Naive thymus-derived CD8-positive, alpha-beta T cell (primary cell): ENCODE results near the gene GLRA3. TPM values are rescaled to one million over a fixed set of nuclear protein-coding genes. Genes with fewer than 3 reads are reported as not detected.
"Not testable (repeated sequence)": the region's sequence is repeated elsewhere in the genome, so short reads cannot be mapped to it uniquely, and the experiment has no call there.

Experiments used
- ATAC-seq, 2 donors: fragments of 150-1000 bp; cut with Tn5 transposase in 1 of 2; sonication (Bioruptor Pico), chemical (Tn5 transposase) in 1 of 2; 1 replicate in 1 of 2; 2 replicates in 1 of 2; pipeline ENCODE4 v1.10.0; 2021; ENCODE audit warnings: mild to moderate bottlenecking in 2 of 2, moderate library complexity in 2 of 2
- POLR2A ChIA-PET: fragments of 350-600 bp; sonication (Branson Sonifier 250); formaldehyde crosslinking; loops from one replicate; lab custom pipeline; 2021; ENCODE audit warnings: antibody characterized with exemption; lab: Charles Lee
- DNase-seq, 10 donors: peaks; one replicate each; pipeline versions ENCODE4 v3.0.0 to v3.0.0-alpha.2; 2020 to 2022
- H3K27ac Mint-ChIP-seq, 10 donors: one replicate each; pipeline ENCODE4 v1.8.0; 2020 to 2022; ENCODE audit warnings: mild to moderate bottlenecking in 10 of 10, mixed read lengths in 10 of 10, moderate library complexity in 4 of 10, inconsistent platforms in 1 of 10
- H3K27me3 Mint-ChIP-seq, 5 donors: one replicate each; pipeline ENCODE4 v1.8.0; 2021 to 2022; ENCODE audit warnings: mixed read lengths in 5 of 5
- H3K36me3 Mint-ChIP-seq, 3 donors: one replicate each; pipeline ENCODE4 v1.8.0; 2020 to 2022; ENCODE audit warnings: mixed read lengths in 3 of 3, mild to moderate bottlenecking in 2 of 3, inconsistent platforms in 1 of 3
- H3K4me1 Mint-ChIP-seq, 4 donors: one replicate each; pipeline ENCODE4 v1.8.0; 2021 to 2022; ENCODE audit warnings: mixed read lengths in 4 of 4
- H3K4me3 Mint-ChIP-seq, 10 donors: one replicate each; pipeline ENCODE4 v1.8.0; 2020 to 2022; ENCODE audit warnings: mild to moderate bottlenecking in 10 of 10, mixed read lengths in 10 of 10, moderate library complexity in 6 of 10, inconsistent platforms in 1 of 10
- H3K9me3 Mint-ChIP-seq, 9 donors: one replicate each; pipeline ENCODE4 v1.8.0; 2020 to 2022; ENCODE audit warnings: mixed read lengths in 9 of 9, mild to moderate bottlenecking in 3 of 9, inconsistent platforms in 1 of 9, moderate library complexity in 1 of 9
- polyA plus RNA-seq, 3 donors: library from polyadenylated mRNA; unstranded; fragments of 300-500 nt; fragmentation: Illumina TruSeq; gene quantifications; one replicate each; pipeline ENCODE4 v1.2.3, GENCODE V29; 2021
- total RNA-seq, 8 experiments: library from RNA in 2 of 8; stranded (reverse) in 2 of 8; gene quantifications; one replicate each; pipeline ENCODE4 v1.2.3 and lab custom pipeline; 2021 to 2026

The GLRA3 gene
- total and polyA plus RNA-seq, 5 experiments from 2014 or later: not detected

DNA sequence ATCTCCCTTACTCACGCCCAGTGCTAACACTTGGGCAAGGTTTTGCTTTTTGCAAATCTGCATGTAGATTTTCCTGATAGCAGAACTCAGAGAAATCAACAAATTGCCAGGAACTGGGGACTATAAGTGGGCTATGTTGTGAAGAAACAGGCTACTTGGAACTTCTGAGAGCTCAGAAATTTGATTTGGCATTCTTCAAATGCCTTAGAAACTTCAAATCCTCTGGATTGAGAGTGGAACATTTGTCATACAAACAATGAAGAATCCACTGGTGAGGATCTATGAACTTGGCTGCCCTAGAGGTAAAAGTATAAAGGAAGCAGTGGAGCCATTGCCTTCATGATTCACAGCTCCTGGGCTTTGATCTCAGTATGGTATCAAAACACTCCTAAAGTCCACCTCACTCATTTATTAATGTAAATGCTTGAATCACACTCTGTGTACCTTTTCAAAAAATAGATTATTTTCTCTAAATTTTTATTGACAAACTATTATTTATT is 126.0 kb downstream of the GLRA3 start:
- H3K4me3 Mint-ChIP-seq: no peak overlapping the region
- peaks cover 0 to 15% (median 2%) of the 10 kb centered on the region in 5 donors for H3K27me3 Mint-ChIP-seq
- no peaks in the 10 kb centered on the region for H3K4me1 Mint-ChIP-seq
- peaks cover 0 to 2% (median 0%) of the 10 kb centered on the region in 9 donors for H3K9me3 Mint-ChIP-seq
- DNase-seq: no peak
- POLR2A ChIA-PET: no interaction called here
- H3K27ac Mint-ChIP-seq: no peak overlapping the region
- no peaks in the 10 kb centered on the region for H3K36me3 Mint-ChIP-seq
- ATAC-seq: no peak

DNA sequence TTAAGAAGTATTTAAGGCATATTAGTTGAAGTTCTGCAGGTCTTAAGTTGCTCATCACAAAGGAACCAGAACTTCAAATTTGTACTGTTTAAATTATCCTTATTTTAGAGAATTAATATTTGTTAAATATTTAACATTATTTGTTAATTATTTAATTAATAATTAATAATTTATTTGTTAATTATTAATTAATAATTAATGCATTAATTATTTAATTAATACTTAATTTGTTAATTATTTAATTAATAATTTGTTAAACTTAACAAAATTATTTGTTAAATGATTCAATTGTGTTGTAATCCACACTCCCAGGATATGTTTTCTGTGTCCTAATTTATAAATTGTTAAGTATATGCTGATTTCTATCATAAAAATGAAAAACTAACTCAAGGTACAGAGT is 129.4 kb downstream of the GLRA3 start:
- ATAC-seq (no peak), DNase-seq (no peak)
- H3K36me3 Mint-ChIP-seq: no peaks in the 10 kb centered on the region
- H3K27me3 Mint-ChIP-seq: peaks cover 0 to 24% (median 2%) of the 10 kb centered on the region in 5 donors
- peaks cover 0 to 2% (median 0%) of the 10 kb centered on the region in 9 donors for H3K9me3 Mint-ChIP-seq
- H3K4me3 Mint-ChIP-seq: no peak overlapping the region
- POLR2A ChIA-PET: no interaction called here
- H3K4me1 Mint-ChIP-seq: no peaks in the 10 kb centered on the region
- H3K27ac Mint-ChIP-seq: no peak overlapping the region

DNA sequence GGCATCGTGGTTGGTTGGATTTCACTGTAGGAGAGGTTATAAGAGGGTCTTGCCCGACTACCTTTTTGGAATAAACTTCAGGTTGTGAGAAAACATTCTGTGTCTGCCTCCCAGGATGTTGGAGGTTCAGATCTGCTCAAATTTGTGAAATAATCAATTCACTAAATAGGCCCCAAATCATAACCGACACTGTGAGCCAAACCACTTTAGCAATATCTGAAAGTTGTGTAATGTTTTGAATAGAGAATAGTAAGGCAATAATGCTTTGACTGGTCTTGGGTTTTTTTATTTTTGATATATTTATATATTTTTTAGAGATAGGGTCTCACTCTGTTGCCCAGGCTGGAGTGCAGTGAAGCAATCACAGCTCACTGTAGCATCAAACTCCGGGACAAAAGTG is 131.2 kb downstream of the GLRA3 start:
- POLR2A ChIA-PET: no interaction called here
- no peaks in the 10 kb centered on the region for H3K36me3 Mint-ChIP-seq
- H3K27me3 Mint-ChIP-seq: peaks cover 6 to 33% (median 11%) of the 10 kb centered on the region in 5 donors
- no peak for DNase-seq
- no peak for ATAC-seq
- H3K4me3 Mint-ChIP-seq: no peak overlapping the region
- peaks cover 0 to 8% (median 0%) of the 10 kb centered on the region in 9 donors for H3K9me3 Mint-ChIP-seq
- no peaks in the 10 kb centered on the region for H3K4me1 Mint-ChIP-seq
- no peak overlapping the region for H3K27ac Mint-ChIP-seq

DNA sequence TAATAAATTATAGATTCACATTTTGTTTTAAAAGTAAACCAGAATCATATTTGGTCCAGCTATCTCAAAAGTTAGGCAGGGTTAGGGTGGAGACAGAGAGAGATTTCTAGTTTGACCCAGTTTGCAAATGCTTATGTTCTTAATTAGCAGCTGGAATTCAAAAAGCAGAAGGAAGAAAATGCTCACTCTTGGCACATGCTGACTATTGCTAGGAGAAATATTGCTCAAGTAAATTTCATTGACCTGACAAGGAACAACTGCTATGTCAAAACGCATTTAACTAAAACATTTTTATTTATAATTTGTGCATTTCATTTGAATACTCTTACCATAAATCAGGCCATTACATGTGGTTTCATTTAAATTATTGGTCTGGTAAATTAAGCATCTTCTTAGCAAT is 131.8 kb downstream of the GLRA3 start:
- H3K4me1 Mint-ChIP-seq: no peaks in the 10 kb centered on the region
- H3K9me3 Mint-ChIP-seq: peaks cover 0 to 8% (median 0%) of the 10 kb centered on the region in 9 donors
- no peak overlapping the region for H3K27ac Mint-ChIP-seq
- H3K27me3 Mint-ChIP-seq: peaks cover 6 to 33% (median 11%) of the 10 kb centered on the region in 5 donors
- ATAC-seq (no peak), DNase-seq (no peak)
- no peak overlapping the region for H3K4me3 Mint-ChIP-seq
- POLR2A ChIA-PET: no interaction called here
- H3K36me3 Mint-ChIP-seq: no peaks in the 10 kb centered on the region

DNA sequence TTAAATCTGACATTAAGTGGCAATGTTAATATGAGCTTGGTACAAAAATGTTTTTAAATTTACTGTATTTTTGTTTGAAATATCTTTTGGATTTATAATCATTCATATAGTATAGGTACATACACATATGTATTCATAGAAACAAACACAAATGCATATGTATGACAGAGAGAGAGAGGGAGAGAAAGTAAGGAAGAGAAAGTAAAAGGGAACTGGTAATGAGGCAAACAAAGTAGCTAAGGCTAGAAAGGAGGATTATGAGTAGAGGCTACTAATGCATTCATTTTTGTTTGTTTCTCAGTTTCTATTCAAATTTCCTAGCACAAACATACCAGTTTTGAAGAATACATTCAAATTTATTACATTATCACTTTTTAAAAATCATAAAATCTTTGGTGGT is 132.4 kb downstream of the GLRA3 start:
- no peak for ATAC-seq
- Mint-ChIP-seq H3K4me3 (no peak overlapping the region), H3K27ac (no peak overlapping the region), H3K9me3 (peaks cover 0 to 8% (median 0%) of the 10 kb centered on the region in 9 donors), H3K36me3 (no peaks in the 10 kb centered on the region), H3K4me1 (no peaks in the 10 kb centered on the region), H3K27me3 (peaks cover 6 to 29% (median 9%) of the 10 kb centered on the region in 5 donors)
- no peak for DNase-seq
- POLR2A ChIA-PET: no interaction called here

DNA sequence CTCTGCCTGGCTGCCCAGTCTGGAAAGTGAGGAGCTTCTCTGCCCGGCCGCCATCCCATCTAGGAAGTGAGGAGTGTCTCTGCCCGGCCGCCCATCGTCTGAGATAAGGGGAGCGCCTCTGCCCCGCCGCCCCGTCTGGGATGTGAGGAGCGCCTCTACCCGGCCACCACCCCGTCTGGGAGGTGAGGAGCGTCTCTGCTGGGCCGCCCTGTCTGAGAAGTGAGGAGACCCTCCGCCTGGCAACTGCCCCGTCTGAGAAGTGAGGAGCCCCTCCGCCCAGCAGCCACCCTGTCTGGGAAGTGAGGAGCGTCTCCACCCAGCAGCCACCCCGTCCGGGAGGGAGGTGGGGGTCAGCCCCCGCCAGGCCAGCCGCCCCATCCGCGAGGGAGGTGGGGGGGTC is 137.2 kb downstream of the GLRA3 start:
- H3K4me3 Mint-ChIP-seq, H3K4me1 Mint-ChIP-seq, ATAC-seq, POLR2A ChIA-PET, DNase-seq, H3K27ac Mint-ChIP-seq: not testable (repeated sequence)
- peaks cover 7 to 26% (median 10%) of the 10 kb centered on the region in 9 donors for H3K9me3 Mint-ChIP-seq
- peaks cover 0 to 12% (median 0%) of the 10 kb centered on the region in 3 donors for H3K36me3 Mint-ChIP-seq
- H3K27me3 Mint-ChIP-seq: peaks cover 6 to 26% (median 9%) of the 10 kb centered on the region in 5 donors

DNA sequence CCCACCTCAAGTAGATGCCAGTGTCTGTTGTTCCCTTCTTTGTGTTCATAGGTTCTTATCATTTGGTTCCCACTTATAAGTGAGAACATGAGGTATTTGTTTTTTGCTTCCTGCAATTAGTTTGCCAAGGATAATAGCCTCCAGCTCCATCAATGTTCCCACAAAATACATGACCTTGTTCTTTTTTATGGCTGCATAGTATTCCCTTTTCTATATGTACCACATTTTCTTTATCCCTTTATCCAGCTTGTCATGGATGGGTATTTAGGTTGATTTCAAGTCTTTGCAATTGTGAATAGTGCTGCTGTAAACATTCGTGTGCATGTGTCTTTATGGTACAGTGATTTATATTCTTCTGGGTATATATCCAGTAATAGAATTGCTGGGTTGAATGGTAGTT is 138.4 kb downstream of the GLRA3 start:
- Mint-ChIP-seq H3K27me3 (peaks cover 6 to 26% (median 9%) of the 10 kb centered on the region in 5 donors), H3K36me3 (peaks cover 0 to 12% (median 0%) of the 10 kb centered on the region in 3 donors), H3K27ac (no peak overlapping the region), H3K4me1 (no peaks in the 10 kb centered on the region), H3K4me3 (no peak overlapping the region), H3K9me3 (peaks cover 7 to 26% (median 10%) of the 10 kb centered on the region in 9 donors)
- no peak for DNase-seq
- ATAC-seq: no peak
- POLR2A ChIA-PET: no interaction called here

DNA sequence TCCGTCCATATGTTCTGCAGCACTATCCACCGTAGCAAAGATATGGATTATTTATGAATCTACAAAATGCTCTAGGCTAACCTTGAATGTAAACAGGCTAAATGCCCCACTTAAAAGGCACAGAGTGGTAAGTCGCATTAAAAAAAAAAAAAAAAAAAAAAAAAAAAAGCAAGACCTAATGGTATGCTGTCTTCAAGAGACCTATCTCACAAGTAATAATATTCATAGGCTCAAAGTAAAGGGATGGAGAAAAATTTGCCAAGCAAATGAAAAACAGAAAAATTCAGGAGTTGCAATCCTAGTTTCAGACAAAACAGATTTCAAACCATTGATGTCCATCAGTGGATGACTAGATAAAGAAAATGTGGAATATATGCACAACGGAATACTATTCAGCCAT is 139.4 kb downstream of the GLRA3 start:
- DNase-seq (no peak), ATAC-seq (no peak)
- no peak overlapping the region for H3K27ac Mint-ChIP-seq
- peaks cover 7 to 26% (median 10%) of the 10 kb centered on the region in 9 donors for H3K9me3 Mint-ChIP-seq
- peaks cover 4 to 22% (median 9%) of the 10 kb centered on the region in 5 donors for H3K27me3 Mint-ChIP-seq
- no peaks in the 10 kb centered on the region for H3K4me1 Mint-ChIP-seq
- peaks cover 0 to 12% (median 0%) of the 10 kb centered on the region in 3 donors for H3K36me3 Mint-ChIP-seq
- no peak overlapping the region for H3K4me3 Mint-ChIP-seq
- POLR2A ChIA-PET: no interaction called here

DNA sequence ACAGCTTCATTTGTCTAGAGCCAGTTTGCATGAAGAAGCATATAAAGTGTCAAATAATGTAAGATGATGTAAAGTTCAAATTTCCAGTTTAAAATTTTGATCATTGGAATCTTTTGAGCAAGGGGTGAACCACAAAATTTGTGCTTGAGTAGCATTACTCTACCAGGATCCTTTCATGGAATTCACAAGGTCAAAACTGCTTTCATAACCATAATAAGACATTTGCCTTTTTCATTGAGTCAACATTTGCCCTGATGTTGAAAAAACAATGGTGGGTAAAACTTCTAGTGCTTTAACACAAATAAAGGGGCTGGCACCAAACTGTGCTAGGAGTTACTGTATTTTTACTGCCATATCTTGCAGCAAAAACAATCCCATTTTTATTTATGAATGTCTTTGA is 142.2 kb downstream of the GLRA3 start:
- DNase-seq (no peak), ATAC-seq (no peak)
- POLR2A ChIA-PET: no interaction called here
- H3K27me3 Mint-ChIP-seq: peaks cover 0 to 7% (median 0%) of the 10 kb centered on the region in 5 donors
- peaks cover 0 to 12% (median 0%) of the 10 kb centered on the region in 3 donors for H3K36me3 Mint-ChIP-seq
- H3K27ac Mint-ChIP-seq: no peak overlapping the region
- peaks cover 7 to 25% (median 11%) of the 10 kb centered on the region in 9 donors for H3K9me3 Mint-ChIP-seq
- no peaks in the 10 kb centered on the region for H3K4me1 Mint-ChIP-seq
- no peak overlapping the region for H3K4me3 Mint-ChIP-seq

DNA sequence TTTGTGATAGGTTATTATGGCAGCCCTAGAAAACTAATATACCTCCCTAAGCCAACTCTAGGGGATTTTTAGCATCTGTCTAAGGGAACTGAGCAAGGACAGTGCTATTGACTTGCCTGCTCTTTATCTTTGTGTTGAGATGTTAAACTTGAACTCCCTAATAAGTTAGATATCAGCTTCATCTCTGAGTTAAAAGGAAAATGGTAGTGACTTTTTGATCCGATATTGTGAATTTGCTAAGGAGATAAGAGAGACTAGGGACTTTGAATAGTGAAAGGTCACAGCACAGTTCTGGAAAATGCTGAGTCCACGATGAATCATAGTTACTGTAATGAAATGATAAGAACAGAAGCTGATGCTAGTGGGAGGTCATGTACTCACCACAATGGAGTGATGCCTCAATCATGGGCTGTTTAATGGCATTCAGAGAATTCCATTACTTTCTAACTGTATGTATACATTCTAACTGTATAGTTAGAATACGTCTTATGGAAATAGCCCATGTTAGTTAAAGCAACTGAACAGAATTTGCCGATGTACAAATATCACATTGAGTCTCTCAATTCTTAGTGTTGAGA is 147.2 kb downstream of the GLRA3 start:
- H3K9me3 Mint-ChIP-seq: peaks cover 0 to 2% (median 0%) of the 10 kb centered on the region in 9 donors
- no peak for DNase-seq

DNA sequence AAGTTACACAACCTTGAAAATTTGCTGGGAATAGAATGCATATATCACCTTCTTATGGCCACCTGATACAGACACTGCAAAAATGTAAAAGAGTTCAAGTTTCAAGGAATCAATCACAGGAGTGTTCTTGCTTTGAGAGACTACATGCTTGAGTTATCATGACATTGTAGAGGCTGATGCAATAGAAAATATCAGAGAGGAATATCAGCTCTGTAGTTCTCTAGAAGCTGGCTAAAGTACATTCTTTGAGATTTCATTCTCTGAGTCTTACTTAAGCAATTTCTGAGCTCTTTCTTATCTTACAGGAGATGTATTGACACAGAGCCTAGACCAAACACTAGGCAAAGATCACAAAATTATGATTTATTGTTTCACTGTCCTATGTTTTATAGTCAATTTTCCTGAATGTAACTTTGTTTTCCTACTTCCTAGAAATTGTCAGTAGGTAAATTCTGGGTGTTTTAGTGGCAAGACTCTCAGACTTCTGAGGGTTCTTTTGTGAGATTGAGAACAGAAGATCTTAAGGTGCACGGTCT is 154.7 kb downstream of the GLRA3 start:
- DNase-seq: no peak
- POLR2A ChIA-PET: no interaction called here
- Mint-ChIP-seq H3K27me3 (peaks cover 0 to 21% (median 0%) of the 10 kb centered on the region in 5 donors), H3K9me3 (no peaks in the 10 kb centered on the region), H3K4me1 (no peaks in the 10 kb centered on the region), H3K4me3 (no peak overlapping the region), H3K27ac (no peak overlapping the region), H3K36me3 (no peaks in the 10 kb centered on the region)
- ATAC-seq: no peak

More for the DNA sequence above, 147.2 kb downstream of the GLRA3 start:
- H3K4me1 Mint-ChIP-seq: no peaks in the 10 kb centered on the region
- ATAC-seq: no peak
- no peak overlapping the region for H3K27ac Mint-ChIP-seq
- peaks cover 0 to 10% (median 5%) of the 10 kb centered on the region in 5 donors for H3K27me3 Mint-ChIP-seq
- no peaks in the 10 kb centered on the region for H3K36me3 Mint-ChIP-seq
- no peak overlapping the region for H3K4me3 Mint-ChIP-seq
- POLR2A ChIA-PET: no interaction called here

DNA sequence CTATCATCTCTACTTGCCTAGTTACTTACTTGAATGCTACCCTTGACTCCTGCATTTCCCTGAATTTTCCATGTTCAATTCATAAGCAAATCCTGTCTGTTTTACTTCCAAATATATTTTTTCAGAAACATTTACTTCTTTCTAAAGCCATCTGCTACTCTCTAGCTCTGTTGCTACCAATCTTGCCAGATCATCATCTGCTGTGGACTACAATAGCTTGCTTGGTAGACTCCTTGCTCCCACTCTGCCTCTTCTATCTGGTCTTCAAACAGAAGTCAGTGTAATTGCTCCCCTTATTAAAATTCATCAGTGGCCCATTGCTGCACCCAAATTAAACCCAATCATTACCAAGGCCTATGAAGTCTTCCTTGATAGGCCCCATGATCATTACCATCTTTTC is 155.2 kb downstream of the GLRA3 start:
- H3K36me3 Mint-ChIP-seq: no peaks in the 10 kb centered on the region
- H3K9me3 Mint-ChIP-seq: no peaks in the 10 kb centered on the region
- DNase-seq (no peak), ATAC-seq (no peak)
- H3K4me1 Mint-ChIP-seq: no peaks in the 10 kb centered on the region
- no peak overlapping the region for H3K27ac Mint-ChIP-seq
- peaks cover 0 to 21% (median 0%) of the 10 kb centered on the region in 5 donors for H3K27me3 Mint-ChIP-seq
- H3K4me3 Mint-ChIP-seq: no peak overlapping the region
- POLR2A ChIA-PET: no interaction called here

DNA sequence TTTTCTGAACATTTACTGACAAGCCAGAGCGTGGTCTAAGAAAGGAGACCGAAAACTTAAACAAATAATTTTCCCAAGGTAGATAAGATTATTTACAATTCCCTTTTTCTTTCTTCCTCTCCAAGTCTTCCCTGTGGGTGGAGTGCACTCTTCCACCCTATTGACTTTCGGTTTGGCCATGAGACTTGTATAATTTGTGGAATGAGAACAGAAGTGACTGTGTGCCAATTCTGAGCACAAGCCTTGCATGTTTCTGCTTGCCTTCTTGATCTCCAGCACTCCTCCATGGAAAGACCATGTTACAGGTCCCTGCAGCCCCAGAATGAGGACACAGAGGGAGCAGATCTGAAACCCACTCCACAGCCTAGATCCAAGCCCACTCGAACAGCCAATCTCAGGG is 156.8 kb downstream of the GLRA3 start:
- ATAC-seq: no peak
- Mint-ChIP-seq H3K27ac (no peak overlapping the region), H3K36me3 (no peaks in the 10 kb centered on the region), H3K27me3 (peaks cover 0 to 21% (median 0%) of the 10 kb centered on the region in 5 donors), H3K9me3 (no peaks in the 10 kb centered on the region), H3K4me1 (no peaks in the 10 kb centered on the region), H3K4me3 (no peak overlapping the region)
- POLR2A ChIA-PET: no interaction called here
- DNase-seq: no peak
